SK-N-MC (cell line): ENCODE data around the gene DEPP1.

Source experiments
- EZH2 ChIP-seq: fragments of 200-600 bp; sonication (generic); IDR thresholded peaks from one replicate; pipeline ENCODE4 v1.6.1; 2017; ENCODE audit warnings: antibody characterized with exemption
- POLR2AphosphoS5 ChIP-seq: IDR thresholded peaks from 2 replicates; pipeline ENCODE4 v1.6.1; 2012; ENCODE audit warnings: mild to moderate bottlenecking, low read depth, low read length, borderline replicate concordance

DNA sequence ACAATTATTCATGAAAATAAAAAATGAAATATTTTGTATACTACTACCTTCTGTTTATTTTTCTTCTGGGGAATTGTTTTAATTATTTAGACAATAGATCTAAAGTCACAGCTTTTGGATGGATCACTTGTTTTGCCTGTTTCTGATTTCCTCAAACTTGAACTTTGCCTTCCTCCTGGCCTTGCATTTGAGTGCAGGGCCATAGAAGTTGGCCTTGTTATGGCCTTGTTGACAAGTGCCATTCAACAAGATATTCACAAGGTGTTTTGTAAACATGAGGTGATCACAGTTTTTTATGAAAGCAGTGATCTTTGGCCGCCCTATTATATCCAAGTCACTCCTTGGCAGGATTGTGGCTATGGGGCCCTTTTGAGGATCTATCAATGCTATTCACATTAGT, 26.7 kb upstream of the DEPP1 start:
- TF ChIP-seq POLR2AphosphoS5 = no peak
- no peak for TF ChIP-seq EZH2
